ENCODE data around the gene HPS4.

Gene HPS4

GRCh38 chr22:26463688-26464087 is 19.9 kb downstream of the HPS4 start:
- no peak for DNase-seq

GRCh38 chr22:26463101-26463661 is 20.4 kb downstream of the HPS4 start:
- no peak for DNase-seq

GRCh38 chr22:26462641-26463040 is 20.9 kb downstream of the HPS4 start:
- no peak for DNase-seq

GRCh38 chr22:26462051-26462450 is 21.5 kb downstream of the HPS4 start:
- DNase-seq = no peak

- peak; percentile 45 for DNase-seq
These were observed 22.3 kb downstream of the HPS4 start for GRCh38 chr22:26461188-26461810.

- DNase-seq = no peak
These were observed 23.4 kb downstream of the HPS4 start for GRCh38 chr22:26460202-26460601.

- DNase-seq = no peak
These were observed 25.8 kb downstream of the HPS4 start for GRCh38 chr22:26457661-26458272.

- no peak for DNase-seq
These were observed 29.6 kb downstream of the HPS4 start for GRCh38 chr22:26453812-26454500.

GRCh38 chr22:26453216-26453615 is 30.4 kb downstream of the HPS4 start:
- DNase-seq = no peak

GRCh38 chr22:26452236-26453016 is 31.2 kb downstream of the HPS4 start:
- DNase-seq = no peak

GRCh38 chr22:26450453-26451185 is 33.0 kb downstream of the HPS4 start:
- DNase-seq = no peak

GRCh38 chr22:26448941-26449340 is 34.6 kb downstream of the HPS4 start:
- no peak for DNase-seq

GRCh38 chr22:26448334-26448733 is 35.2 kb downstream of the HPS4 start:
- no peak for DNase-seq

- no peak for DNase-seq
These were observed 35.8 kb downstream of the HPS4 start for GRCh38 chr22:26447584-26448329.

GRCh38 chr22:26446808-26447515 is 36.6 kb downstream of the HPS4 start:
- no peak for DNase-seq

GRCh38 chr22:26445577-26446275 is 37.9 kb downstream of the HPS4 start:
- DNase-seq = no peak

GRCh38 chr22:26444777-26445176 is 38.8 kb downstream of the HPS4 start:
- DNase-seq = no peak

GRCh38 chr22:26443901-26444690 is 39.5 kb downstream of the HPS4 start:
- no peak for DNase-seq

- DNase-seq = no peak
These were observed 41.4 kb downstream of the HPS4 start for GRCh38 chr22:26442086-26442756.
